ENCODE measurements around the gene NREP.

NREP gene

DNA sequence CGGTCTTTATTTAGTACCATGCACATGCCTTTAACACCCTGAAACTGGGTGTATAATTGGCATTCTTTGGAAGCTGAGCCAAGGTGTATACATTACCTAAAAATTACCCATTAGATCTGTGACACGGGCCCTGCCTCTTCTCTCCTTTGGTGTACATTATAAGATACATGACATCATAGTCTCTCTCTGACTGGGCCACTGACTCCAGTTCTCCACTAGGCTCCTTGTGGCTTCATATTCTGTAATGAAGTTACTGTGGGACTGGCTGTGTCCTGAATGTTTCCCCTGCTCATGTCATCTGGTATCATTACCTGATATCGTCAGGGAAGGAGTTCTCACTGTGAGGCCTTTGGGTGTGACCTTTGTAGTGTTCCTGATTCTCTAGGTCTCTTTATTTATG lies 65.5 kb downstream of the NREP start:
- no peak for DNase-seq

DNA sequence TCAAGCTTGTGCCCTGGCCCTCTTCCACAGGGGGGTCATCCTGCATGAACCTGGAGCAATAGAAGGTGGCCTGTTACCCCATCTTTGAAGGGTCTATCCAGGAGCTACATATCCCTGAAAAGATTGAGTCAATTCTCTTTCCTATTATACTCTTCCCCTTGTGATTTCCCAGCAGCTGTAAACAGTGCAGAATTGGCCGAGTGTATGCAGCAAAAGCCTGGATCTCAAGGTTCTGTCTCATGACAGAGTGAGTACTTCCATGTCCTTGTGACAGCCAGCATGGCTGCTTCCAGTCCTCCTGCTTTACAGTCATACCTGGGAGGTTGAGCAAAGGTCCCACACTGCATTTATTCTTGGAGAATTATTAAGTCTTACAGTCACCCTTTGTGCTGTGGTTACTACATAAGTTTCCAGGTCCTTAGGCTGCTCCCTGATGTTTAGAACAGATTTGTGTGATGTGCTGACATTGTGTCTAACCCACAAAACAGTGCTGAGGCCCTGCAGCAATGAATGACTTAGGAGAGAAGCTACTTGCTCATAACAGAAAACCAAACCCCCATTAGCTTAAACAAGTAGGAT lies 67.5 kb downstream of the NREP start:
- no peak for DNase-seq

DNA sequence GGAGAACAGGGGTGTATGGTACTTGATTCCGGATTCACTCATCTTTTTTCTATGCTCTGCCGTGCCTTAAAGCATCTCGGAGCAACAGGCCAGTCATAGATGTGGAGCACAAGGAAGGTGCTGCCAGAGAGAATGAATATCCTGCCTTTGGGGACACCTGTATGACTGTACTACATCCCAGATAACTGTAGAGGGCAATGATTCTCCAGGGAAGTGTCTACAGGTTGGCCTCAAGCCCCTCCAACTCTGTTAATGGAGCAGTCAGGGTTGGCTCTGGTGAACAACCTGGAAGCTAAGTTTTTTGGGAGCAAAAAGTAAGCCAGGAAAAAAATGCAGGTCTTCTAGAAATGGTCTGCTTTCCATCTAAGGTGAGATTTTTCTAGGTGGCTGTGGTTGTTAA lies 71.0 kb downstream of the NREP start:
- no peak for DNase-seq

DNA sequence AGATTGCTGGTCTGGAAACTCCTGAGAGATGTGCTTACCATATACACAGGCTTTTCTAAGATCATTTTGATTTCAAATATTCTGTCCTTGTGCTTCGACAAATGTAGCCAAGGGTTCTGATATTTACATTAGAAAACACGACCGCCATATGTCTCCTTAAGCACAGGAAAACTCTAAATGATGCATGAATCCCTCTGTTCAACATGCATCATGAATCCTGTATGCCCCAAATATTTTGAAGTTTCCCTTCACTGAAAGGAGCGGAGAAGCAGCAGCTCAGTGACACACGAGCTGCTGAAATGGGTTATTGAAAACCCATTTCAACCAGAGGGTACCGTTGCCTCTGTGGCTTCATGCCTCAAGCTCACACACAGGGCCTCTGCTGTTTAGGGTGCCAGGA lies 74.4 kb downstream of the NREP start:
- DNase-seq, result no peak

DNA sequence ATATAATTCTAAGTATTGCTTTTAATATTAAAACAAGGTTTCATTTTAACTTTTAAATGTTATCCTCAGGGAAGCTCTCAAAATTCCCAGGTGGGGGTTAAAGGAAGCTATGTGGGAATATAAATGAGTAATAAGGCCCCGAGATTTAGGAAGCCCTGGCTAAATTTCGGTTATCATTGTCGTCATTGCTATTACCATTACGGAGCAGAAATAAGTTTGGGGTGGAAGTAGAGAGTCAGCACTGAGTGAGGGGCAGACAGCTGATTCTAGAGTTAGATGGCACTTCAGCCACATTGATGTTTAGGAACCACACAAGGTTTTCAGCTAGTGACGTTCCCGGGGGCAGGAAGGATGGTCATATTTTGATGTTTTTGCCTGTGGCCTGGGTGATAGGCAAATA lies 74.9 kb downstream of the NREP start:
- DNase-seq, result no peak

DNA sequence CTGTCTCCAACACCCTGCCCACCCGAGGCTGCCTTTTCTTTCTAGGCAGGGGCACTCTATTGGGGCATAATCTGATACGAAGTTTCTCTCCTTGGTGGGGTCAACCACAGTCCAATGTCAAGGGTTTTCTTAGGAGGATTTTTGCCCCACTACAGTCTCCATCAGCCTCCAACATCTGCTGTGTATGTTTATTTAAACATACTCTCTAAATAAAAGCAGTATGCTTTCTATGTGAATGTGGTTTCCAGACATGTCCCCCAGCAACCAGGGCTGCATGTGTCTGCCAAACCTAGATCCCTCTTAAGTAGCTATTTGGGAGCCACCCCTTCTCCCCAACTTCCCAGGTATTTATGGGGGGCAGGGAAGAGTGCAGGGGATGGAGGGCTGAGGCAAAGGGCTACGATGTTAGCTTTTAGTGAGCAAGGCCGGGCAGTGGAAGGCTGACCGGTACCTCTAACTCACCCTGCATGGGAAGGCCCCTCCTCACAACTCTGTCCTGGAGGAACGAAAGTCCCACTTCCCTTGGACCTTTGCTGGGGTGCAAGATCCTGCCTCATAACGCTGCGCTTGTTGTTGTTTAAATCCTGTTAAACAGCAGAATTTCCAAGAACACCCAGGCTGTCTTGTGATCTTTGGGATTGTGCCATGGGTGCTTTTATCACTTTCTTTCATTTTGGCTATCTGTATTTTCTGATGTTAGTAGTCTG lies 75.4 kb downstream of the NREP start:
- DNase-seq, result peak; percentile 33

DNA sequence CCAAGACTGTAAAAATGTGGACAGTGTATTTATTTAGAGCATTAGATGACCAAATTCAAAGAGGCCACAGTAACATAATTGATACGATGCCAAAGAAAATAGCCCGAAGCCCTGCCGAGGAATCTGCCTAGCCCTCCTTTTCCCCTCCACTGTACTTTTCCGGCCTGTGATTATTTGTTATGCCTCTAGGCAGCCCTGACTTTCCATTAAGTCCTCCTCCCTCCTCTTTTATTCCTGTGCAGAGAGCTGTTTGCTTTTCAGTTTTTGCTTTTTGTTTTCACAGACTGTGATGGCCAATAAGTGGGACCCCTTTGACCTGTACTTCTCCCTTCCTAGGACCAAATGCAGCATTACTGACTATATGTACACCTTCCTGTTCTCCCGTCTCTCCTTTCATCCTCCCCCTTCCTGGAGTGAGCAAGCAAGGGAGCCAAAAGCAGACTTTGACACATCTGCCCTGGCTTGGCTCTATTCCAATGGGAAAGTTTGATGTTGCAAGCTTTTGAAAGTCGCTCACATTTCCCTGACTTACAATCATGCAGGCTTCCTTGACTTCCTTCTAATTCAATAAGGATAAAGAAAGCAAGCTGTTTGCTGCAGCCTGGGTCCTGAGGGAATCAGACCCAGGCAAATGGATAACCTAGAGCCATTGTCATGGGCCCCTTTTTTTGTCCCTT lies 76.1 kb downstream of the NREP start:
- DNase-seq, result peak; percentile 89

DNA sequence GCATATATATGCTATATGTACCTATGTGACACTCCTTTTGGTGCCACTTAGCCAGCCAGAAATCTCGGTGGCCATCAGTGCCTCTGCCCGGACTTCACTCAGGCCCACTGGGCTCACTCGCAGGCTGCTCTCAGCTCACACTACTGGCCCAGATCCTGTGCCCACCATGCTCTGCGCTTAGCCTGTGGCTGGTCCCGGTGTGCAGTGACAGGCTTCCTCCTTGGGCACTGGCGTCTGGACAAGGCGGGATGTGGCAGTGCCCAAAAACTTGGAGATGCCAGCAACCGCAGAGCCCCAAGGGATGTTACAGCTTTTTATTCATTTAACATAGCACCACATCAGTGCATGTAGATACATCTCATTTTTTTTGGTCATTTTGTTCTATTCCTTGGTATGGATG lies 77.4 kb downstream of the NREP start:
- DNase-seq, result no peak
